Measurements from ENCODE around the gene ATP2B2.

GRCh38 chr3:10377148-10377725 lies 128.1 kb downstream of the ATP2B2 start:
- TF ChIP-seq CTCF (IDR thresholded peaks at IDR 0.05) (no peak), POLR2A (IDR thresholded peaks at IDR 0.05) (no peak)

All from thyroid gland (tissue), 4 donors.